Heart left ventricle (tissue), 13 donors: ENCODE results near the gene CHST6.

Source experiments
- CTCF ChIP-seq, 12 donors: fragments of 200-600 bp; sonication (generic) in 4 of 12; IDR thresholded peaks; one replicate each; pipeline versions ENCODE4 v1.5.0 to v1.8.0; 2018 to 2022; ENCODE audit warnings: antibody characterized with exemption in 12 of 12, mild to moderate bottlenecking in 5 of 12
- POLR2A ChIP-seq, 2 donors: fragments of 450-650 bp; IDR thresholded peaks; one replicate each; pipeline ENCODE4 v1.6.1; 2017; ENCODE audit warnings: antibody characterized with exemption in 2 of 2, mild to moderate bottlenecking in 2 of 2, moderate library complexity in 2 of 2
- donor health status: ischemic (EF 13 %, LVEDD 7.1; RV severe dilation, severe dysfunction).
- donor health status: DM: no; HTN: yes; CAD: no.
- donor health status: DM: no; HTN: no; CAD: no.
- donor health status: ischemic (EF 25% LVEDD 6.9; RV normal size, moderate dysfunction).
- donor health status: ischemic (EF 25% LVEDD 5.7; RV mildly dilated, moderate dysfunction).
- donor health status: ischemic (EF 35%, LVEDD 5.7; RV mildly dilated, moderate dysfunction).
- donor health status: nonischemic (EF 11% LVEDD 7.7; RV severe dilation, severe dysfunction).
- donor health status: DM: yes; HTN: yes; CAD: no.
- donor health status: PGD.
- donor health status: ischemic (EF 29% LVEDD 5.4; RV normal size, mild dysfunction).
- donor health status: nonischemic (EF 23%, LVEDD 6.1; RV moderate dilation, normal function).

GRCh38 chr16:75541236-75541635, 46.0 kb upstream of the CHST6 start:
- TF ChIP-seq CTCF (IDR thresholded peaks at IDR 0.05) (no peak), POLR2A (IDR thresholded peaks at IDR 0.05) (no peak)
